NCI-H187 (cell line): Measurements from ENCODE around the gene RASA2.

Experiments
- DNase-seq, 2 experiments: peaks; one replicate each; lab custom pipeline; 2025; lab: John Stamatoyannopoulos, UW

The RASA2 gene

GRCh38 chr3:141646760-141647561, 160.1 kb downstream of the RASA2 start:
- no peak for DNase-seq

GRCh38 chr3:141647562-141647915, 160.7 kb downstream of the RASA2 start:
- no peak for DNase-seq

- DNase-seq: no peak
These were observed 161.5 kb downstream of the RASA2 start for GRCh38 chr3:141648055-141648910.

- DNase-seq: no peak
These were observed 163.0 kb downstream of the RASA2 start for GRCh38 chr3:141649871-141650270.

GRCh38 chr3:141650783-141651182, 164.0 kb downstream of the RASA2 start:
- no peak for DNase-seq

- DNase-seq: no peak
These were observed 164.6 kb downstream of the RASA2 start for GRCh38 chr3:141651409-141651808.

GRCh38 chr3:141652349-141652748, 165.5 kb downstream of the RASA2 start:
- DNase-seq: no peak

GRCh38 chr3:141653847-141654246, 167.0 kb downstream of the RASA2 start:
- no peak for DNase-seq

GRCh38 chr3:141655801-141656200, 169.0 kb downstream of the RASA2 start:
- no peak for DNase-seq

- DNase-seq: no peak
These were observed 169.9 kb downstream of the RASA2 start for GRCh38 chr3:141656771-141657170.

GRCh38 chr3:141657516-141657915, 170.7 kb downstream of the RASA2 start:
- DNase-seq: no peak

- no peak for DNase-seq
These were observed 173.2 kb downstream of the RASA2 start for GRCh38 chr3:141659821-141660613.

GRCh38 chr3:141660614-141660947, 173.8 kb downstream of the RASA2 start:
- DNase-seq: no peak

GRCh38 chr3:141661229-141662196, 174.7 kb downstream of the RASA2 start:
- DNase-seq: no peak

- no peak for DNase-seq
These were observed 177.2 kb downstream of the RASA2 start for GRCh38 chr3:141663993-141664392.
